GM19023 (cell line): ENCODE measurements around the gene TM9SF4.
"Not testable (repeated sequence)": the region's sequence is repeated elsewhere in the genome, so short reads cannot be mapped to it uniquely, and the experiment has no call there.

Experiments used
- ATAC-seq: cut with Tn5 transposase; IDR thresholded peaks from one replicate; pipeline ENCODE4 v1.9.1; 2021; ENCODE audit warnings: mild to moderate bottlenecking, moderate library complexity; ENCODE audit not compliant: unreplicated experiment

Gene TM9SF4

GRCh38 chr20:32188376-32189122 lies 79.0 kb downstream of the TM9SF4 start:
- ATAC-seq: no peak

- no peak for ATAC-seq
Measured at GRCh38 chr20:32189123-32189410, 79.6 kb downstream of the TM9SF4 start.

GRCh38 chr20:32189691-32190615 lies 80.4 kb downstream of the TM9SF4 start:
- no peak for ATAC-seq

GRCh38 chr20:32190616-32191415 lies 81.3 kb downstream of the TM9SF4 start:
- ATAC-seq: no peak

GRCh38 chr20:32191422-32191821 lies 81.9 kb downstream of the TM9SF4 start:
- ATAC-seq: no peak

GRCh38 chr20:32191873-32192272 lies 82.4 kb downstream of the TM9SF4 start:
- no peak for ATAC-seq

GRCh38 chr20:32192698-32193097 lies 83.2 kb downstream of the TM9SF4 start:
- no peak for ATAC-seq

GRCh38 chr20:32193336-32193735 lies 83.8 kb downstream of the TM9SF4 start:
- not testable (repeated sequence) for ATAC-seq

- no peak for ATAC-seq
Measured at GRCh38 chr20:32193996-32194395, 84.5 kb downstream of the TM9SF4 start.

- no peak for ATAC-seq
Measured at GRCh38 chr20:32195581-32195980, 86.1 kb downstream of the TM9SF4 start.

GRCh38 chr20:32196613-32197012 lies 87.1 kb downstream of the TM9SF4 start:
- ATAC-seq: not testable (repeated sequence)

- ATAC-seq: not testable (repeated sequence)
Measured at GRCh38 chr20:32197136-32197535, 87.6 kb downstream of the TM9SF4 start.

GRCh38 chr20:32199006-32199405 lies 89.5 kb downstream of the TM9SF4 start:
- no peak for ATAC-seq

- ATAC-seq: no peak
Measured at GRCh38 chr20:32201296-32201976, 91.9 kb downstream of the TM9SF4 start.

- no peak for ATAC-seq
Measured at GRCh38 chr20:32201977-32202363, 92.5 kb downstream of the TM9SF4 start.

GRCh38 chr20:32203356-32204204 lies 94.1 kb downstream of the TM9SF4 start:
- ATAC-seq: no peak

GRCh38 chr20:32204205-32205109 lies 94.9 kb downstream of the TM9SF4 start:
- no peak for ATAC-seq

GRCh38 chr20:32205110-32205842 lies 95.8 kb downstream of the TM9SF4 start:
- no peak for ATAC-seq
